HG02973 (cell line): ENCODE results near the gene HOXC4.

Source experiments
- ATAC-seq: cut with Tn5 transposase; IDR thresholded peaks from one replicate; pipeline ENCODE4 v1.9.1; 2021; ENCODE audit warnings: moderate library complexity; ENCODE audit not compliant: unreplicated experiment

Gene HOXC4

GRCh38 chr12:54027442-54027786 is 26.2 kb upstream of the HOXC4 start:
- no peak for ATAC-seq

DNA sequence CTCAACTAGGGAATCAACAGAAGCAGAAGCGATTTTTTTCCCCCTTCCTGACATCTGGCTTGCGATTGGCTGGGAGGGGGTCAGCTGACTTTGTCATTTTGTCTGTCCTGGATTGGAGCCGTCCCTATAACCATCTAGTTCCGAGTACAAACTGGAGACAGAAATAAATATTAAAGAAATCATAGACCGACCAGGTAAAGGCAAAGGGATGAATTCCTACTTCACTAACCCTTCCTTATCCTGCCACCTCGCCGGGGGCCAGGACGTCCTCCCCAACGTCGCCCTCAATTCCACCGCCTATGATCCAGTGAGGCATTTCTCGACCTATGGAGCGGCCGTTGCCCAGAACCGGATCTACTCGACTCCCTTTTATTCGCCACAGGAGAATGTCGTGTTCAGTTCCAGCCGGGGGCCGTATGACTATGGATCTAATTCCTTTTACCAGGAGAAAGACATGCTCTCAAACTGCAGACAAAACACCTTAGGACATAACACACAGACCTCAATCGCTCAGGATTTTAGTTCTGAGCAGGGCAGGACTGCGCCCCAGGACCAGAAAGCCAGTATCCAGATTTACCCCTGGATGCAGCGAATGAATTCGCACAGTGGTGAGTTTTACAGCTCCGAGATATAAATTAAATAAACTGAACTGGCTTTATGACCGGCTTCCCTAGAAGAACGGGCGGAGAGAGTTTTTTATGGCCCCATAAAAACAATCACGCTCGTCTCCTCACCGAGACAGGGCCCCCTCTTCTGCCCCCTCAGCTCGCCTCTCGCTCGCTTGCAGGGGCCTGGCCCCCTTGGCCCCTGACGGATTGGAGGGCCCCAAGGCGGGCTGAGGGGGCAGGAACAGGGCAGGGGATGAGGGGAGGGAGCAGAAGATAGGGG is 25.1 kb upstream of the HOXC4 start, which contains the start of gene HOXC6:
TSS of gene HOXC6 (plus strand) at position 127 of the 888 bp plus-strand sequence. CDS start at position 209, 82 bp downstream.
- ATAC-seq, result no peak

GRCh38 chr12:54029529-54030441 is 23.9 kb upstream of the HOXC4 start:
- ATAC-seq, result no peak

DNA sequence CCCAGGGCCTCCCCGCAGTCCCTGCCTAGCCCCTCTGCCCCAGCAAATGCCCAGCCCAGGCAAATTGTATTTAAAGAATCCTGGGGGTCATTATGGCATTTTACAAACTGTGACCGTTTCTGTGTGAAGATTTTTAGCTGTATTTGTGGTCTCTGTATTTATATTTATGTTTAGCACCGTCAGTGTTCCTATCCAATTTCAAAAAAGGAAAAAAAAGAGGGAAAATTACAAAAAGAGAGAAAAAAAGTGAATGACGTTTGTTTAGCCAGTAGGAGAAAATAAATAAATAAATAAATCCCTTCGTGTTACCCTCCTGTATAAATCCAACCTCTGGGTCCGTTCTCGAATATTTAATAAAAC is 23.2 kb upstream of the HOXC4 start:
- ATAC-seq, result no peak

- no peak for ATAC-seq
These were observed 22.7 kb upstream of the HOXC4 start for GRCh38 chr12:54030889-54031471.

DNA sequence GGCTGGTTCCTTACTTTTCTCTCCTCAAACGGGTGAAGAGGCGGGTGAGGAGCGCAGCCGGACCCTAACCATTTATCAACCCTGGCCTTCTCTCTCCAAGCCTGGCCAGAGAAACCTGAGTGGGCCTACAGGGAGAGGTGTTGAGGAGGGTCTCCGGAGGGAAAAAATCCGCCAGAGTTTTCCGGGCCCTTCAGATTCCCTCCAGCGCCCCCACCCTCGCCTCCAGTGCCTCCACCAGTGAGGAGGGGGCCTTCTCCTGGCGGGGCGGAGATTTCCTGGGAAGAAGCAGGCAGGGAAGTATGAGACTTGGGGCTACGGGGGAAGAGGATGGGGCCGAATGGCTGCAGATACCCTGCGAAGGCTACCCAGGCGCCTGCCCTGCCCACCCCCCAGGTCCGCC is 22.2 kb upstream of the HOXC4 start:
- no peak for ATAC-seq

- no peak for ATAC-seq
These were observed 21.5 kb upstream of the HOXC4 start for GRCh38 chr12:54032086-54032619.

GRCh38 chr12:54032627-54033100 is 21.0 kb upstream of the HOXC4 start, which contains the start of gene HOXC5:
TSS of gene HOXC5 (plus strand) at chr12:54033050. CDS start at chr12:54033123, 73 bp downstream.
- no peak for ATAC-seq

DNA sequence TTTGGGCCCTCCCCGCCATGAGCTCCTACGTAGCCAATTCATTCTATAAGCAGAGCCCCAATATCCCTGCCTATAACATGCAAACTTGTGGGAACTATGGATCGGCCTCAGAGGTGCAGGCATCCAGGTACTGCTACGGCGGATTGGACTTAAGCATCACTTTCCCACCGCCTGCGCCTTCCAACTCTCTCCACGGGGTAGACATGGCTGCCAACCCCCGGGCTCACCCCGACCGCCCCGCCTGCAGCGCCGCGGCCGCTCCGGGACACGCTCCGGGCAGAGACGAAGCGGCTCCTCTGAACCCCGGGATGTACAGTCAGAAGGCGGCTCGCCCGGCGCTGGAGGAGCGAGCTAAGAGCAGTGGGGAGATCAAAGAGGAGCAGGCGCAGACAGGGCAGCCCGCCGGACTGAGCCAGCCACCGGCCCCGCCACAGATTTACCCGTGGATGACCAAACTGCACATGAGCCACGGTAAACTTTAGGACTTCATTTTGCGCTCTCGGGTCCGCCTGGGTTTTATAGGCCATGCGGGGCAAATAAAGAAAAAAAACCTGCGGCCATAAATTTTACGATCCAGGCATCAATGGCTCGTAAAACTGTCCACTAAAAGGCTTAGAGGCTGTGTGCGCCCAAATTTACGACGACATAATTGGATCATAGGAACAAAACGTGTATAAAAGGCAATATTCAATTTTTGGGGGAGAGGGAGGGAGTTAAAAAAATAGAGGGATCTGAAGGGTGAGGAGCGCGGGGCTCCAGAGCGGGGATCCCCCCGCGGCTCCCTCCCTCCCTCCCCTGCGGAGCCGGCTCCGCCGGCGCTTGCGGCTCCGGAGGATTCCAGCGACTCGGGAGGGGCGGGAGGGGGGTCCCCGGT is 20.3 kb upstream of the HOXC4 start:
- no peak for ATAC-seq

DNA sequence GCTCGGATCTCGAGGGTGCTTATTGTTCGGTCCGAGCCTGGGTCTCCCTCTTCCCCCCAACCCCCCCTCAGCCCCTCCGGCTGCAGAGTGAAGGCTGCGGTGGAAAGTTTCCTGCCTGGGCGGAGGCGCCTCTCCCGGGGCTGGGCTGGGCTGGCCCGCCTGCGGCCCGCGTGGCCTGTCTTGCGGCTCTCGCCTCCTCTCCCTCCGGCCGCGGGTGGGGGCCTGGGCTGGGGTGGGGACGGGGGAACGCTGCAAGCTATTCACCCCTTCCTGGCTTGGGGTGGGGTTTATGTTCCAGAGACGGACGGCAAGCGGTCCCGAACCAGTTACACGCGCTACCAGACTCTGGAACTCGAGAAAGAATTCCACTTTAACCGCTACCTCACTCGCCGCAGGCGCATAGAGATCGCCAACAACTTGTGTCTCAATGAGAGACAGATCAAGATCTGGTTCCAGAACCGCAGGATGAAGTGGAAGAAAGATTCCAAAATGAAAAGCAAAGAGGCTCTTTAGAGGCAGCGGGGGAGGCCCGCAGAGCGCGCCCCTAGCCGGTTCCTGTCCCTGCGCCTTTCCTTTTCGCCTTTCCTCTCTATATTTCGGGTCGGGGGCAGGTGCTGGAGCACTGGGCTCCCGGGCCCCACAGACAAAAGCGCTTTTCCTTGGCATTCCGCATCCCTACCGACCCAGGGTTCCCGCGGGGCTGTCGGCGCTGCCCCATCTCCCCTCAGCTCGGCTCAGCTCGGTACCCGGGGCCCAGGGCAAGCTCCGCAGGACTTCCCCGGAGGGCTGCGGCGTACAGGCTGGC is 19.5 kb upstream of the HOXC4 start:
- ATAC-seq, result no peak

- no peak for ATAC-seq
These were observed 18.8 kb upstream of the HOXC4 start for GRCh38 chr12:54034785-54035310.

- ATAC-seq, result no peak
These were observed 17.9 kb upstream of the HOXC4 start for GRCh38 chr12:54035568-54036264.

- ATAC-seq, result no peak
These were observed 16.8 kb upstream of the HOXC4 start for GRCh38 chr12:54036620-54037359.

DNA sequence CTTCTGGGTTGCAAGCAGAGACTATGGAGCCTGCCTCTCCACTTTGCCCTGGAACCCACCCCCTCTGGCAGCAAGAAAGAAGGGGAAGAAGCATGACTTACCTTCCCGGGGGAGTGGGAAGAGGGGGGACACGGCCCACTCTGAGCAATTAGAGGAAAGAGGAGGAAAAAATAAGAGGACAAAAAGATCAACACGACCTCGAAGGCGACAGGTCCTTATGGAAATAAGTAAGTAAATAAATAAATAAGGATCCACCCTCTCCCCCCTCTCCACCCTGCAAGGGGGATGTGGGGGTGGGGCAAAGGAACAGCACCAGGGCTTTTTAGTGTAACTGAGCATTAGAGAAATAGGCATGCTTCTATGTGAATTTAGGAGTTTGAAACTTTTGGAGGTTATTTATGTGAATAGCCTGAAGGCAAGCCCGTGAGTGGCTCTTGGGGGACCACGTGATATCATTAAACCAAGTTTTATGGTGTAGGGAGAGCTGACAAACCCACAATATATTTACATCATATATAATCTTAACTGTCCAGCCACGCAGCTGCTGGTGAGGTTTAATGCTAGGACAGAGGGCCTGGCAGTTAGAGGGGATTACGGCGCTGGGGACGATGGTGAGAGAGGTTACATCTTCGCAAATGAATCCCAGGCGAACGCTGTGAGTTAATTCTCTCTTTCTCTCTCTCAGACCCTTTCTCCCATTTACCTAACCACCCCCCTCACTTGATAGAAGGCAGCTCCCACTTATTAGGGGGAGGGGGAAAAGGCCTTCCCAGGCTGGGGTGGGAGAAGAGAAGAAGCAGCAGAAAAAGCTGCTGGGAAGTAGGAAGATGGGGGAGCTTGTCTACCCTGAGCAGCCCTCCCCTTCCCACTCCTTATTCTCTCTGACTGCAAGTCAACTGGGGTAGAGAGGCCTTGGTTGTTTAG is 16.0 kb upstream of the HOXC4 start:
- ATAC-seq, result no peak

GRCh38 chr12:54038284-54038870 is 15.3 kb upstream of the HOXC4 start:
- no peak for ATAC-seq

DNA sequence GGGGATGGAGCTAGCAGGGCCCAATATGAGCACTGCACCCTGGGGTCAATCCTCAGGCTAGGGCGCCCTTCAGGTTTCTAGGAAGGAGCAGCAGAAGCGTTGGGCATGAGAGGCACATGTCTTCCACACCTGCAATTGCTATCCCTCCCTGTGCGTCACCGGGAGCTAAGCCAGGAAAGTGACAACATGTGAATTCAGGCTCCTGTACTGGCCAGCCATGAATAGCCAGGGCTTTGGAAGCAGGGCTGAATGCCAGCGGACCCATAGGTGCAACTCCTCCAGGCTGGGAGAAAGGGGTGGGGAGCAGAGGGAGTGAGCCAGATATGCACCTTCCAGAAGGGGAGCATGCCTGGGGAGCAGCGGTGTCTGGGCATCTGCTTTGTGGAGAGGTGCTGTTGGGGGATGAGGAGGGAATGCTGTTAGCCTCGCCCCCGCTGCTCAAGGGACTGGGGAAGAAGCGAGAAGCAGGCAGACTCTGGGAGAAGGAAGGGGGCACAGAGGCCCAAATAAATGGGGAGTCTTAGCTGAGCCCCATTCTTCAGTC is 14.7 kb upstream of the HOXC4 start:
- no peak for ATAC-seq
